Measurements from ENCODE around the gene TNKS2.

GRCh38 chr10:91798649-91799611 is 704 bp downstream of the TNKS2 start:
- no peak for TF ChIP-seq CTCF (conservative IDR thresholded peaks at IDR 0.05)
- no peak for TF ChIP-seq EZH2 (IDR thresholded peaks at IDR 0.05; ENCODE audit: low read depth)
